ENCODE results near the gene ARHGAP18.

The ARHGAP18 gene

DNA sequence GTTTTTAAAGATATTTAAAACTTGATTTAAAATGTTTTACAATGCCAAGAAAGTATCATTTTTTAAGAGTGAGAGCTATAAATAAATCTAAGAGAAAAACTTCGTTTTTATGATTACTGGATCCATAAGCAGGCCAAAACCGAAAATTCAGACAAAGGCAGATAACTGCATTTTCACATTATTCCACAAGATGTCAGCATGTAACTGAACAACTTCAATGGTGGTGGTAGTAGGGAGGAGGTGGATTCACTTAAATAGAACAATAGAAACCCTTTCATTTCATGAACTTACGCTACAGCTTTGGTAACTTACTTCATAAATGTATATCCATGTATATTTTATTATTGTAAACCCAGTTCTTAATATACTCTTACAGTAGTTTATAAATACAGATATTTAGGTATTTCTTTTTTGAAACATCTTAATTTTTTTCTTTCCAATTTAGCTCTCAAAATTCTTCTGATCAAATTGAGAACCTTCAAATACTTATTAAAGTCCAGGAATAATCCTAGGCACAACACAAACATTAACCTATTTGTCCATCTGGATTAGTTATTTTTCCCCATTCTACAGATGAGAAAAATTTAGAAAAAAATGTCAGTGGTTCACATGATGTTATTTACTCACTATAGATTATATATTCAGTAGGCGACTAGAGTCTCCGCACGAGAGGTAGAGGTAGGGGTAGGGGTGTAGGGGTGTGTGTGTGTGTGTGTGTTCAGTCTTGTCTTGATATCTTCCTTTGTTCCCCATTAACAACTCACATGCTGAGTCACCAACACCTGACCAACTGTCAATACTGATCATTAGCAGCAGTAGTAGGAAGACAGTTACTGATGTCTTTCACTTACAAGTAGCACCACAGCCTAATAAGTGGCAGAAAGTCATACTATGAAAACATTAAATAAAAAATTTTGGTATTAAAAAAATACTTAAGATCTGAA is 111.5 kb downstream of the ARHGAP18 start (continued):
- TF ChIP-seq CTCF (tag by site-specific recombination; IDR thresholded peaks at IDR 0.05) (peak; percentile 60), TSHZ1 (tag by site-specific recombination; IDR thresholded peaks at IDR 0.05; ENCODE audit: borderline replicate concordance) (no peak), ZNF624 (tag by site-specific recombination; IDR thresholded peaks at IDR 0.05) (no peak), ZNF777 (tag by site-specific recombination; IDR thresholded peaks at IDR 0.05; ENCODE audit: borderline replicate concordance) (no peak), IKZF3 (tag by site-specific recombination; IDR thresholded peaks at IDR 0.05) (no peak), ZNF140 (tag by site-specific recombination; IDR thresholded peaks at IDR 0.05) (no peak), ZNF18 (tag by site-specific recombination; IDR thresholded peaks at IDR 0.05) (no peak), ZNF548 (tag by site-specific recombination; IDR thresholded peaks at IDR 0.05) (no peak), ZNF366 (tag by site-specific recombination; conservative IDR thresholded peaks at IDR 0.05) (no peak), ZNF146 (tag by site-specific recombination; IDR thresholded peaks at IDR 0.05) (no peak), ZNF239 (tag by site-specific recombination; IDR thresholded peaks at IDR 0.05) (no peak), ZNF138 (tag by site-specific recombination; IDR thresholded peaks at IDR 0.05; ENCODE audit: borderline replicate concordance) (no peak), MZF1 (tag by site-specific recombination; IDR thresholded peaks at IDR 0.05; ENCODE audit: borderline replicate concordance) (no peak), ZNF670 (tag by site-specific recombination; IDR thresholded peaks at IDR 0.05; ENCODE audit: low read depth) (no peak), ZFP37 (tag by site-specific recombination; IDR thresholded peaks at IDR 0.05) (no peak), ZSCAN30 (tag by site-specific recombination; IDR thresholded peaks at IDR 0.05) (0 out of 2 replicates have a peak, but pooled peaks have one; percentile 48), BCL11B (tag by site-specific recombination; IDR thresholded peaks at IDR 0.05; ENCODE audit: low read depth) (no peak), PRDM10 (tag by site-specific recombination; IDR thresholded peaks at IDR 0.05) (no peak), TRIM28 (IDR thresholded peaks at IDR 0.05; ENCODE audit: borderline replicate concordance, low read length) (no peak), ZNF707 (tag by site-specific recombination; IDR thresholded peaks at IDR 0.05) (no peak), ZNF426 (tag by site-specific recombination; IDR thresholded peaks at IDR 0.05) (no peak), ZFP41 (tag by site-specific recombination; IDR thresholded peaks at IDR 0.05; ENCODE audit: borderline replicate concordance) (no peak), ZNF660 (tag by site-specific recombination; IDR thresholded peaks at IDR 0.05) (0 out of 2 replicates have a peak, but pooled peaks have one; percentile 27), ZNF2 (tag by site-specific recombination; IDR thresholded peaks at IDR 0.05) (peak; percentile 72; the same call in 1 of the 2 replicates), GLIS1 (tag by site-specific recombination; IDR thresholded peaks at IDR 0.05) (no peak), ZNF175 (tag by site-specific recombination; IDR thresholded peaks at IDR 0.05) (no peak)
- TF ChIP-seq, protein P1, sequence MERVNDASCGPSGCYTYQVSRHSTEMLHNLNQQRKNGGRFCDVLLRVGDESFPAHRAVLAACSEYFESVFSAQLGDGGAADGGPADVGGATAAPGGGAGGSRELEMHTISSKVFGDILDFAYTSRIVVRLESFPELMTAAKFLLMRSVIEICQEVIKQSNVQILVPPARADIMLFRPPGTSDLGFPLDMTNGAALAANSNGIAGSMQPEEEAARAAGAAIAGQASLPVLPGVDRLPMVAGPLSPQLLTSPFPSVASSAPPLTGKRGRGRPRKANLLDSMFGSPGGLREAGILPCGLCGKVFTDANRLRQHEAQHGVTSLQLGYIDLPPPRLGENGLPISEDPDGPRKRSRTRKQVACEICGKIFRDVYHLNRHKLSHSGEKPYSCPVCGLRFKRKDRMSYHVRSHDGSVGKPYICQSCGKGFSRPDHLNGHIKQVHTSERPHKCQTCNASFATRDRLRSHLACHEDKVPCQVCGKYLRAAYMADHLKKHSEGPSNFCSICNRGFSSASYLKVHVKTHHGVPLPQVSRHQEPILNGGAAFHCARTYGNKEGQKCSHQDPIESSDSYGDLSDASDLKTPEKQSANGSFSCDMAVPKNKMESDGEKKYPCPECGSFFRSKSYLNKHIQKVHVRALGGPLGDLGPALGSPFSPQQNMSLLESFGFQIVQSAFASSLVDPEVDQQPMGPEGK (tag by site-specific recombination; IDR thresholded peaks at IDR 0.05) = no peak
